Measurements from ENCODE around the gene ZNF148. TPM values are rescaled to one million over a fixed set of nuclear protein-coding genes. Genes with fewer than 3 reads are reported as not detected.
"Not testable (repeated sequence)": the region's sequence is repeated elsewhere in the genome, so short reads cannot be mapped to it uniquely, and the experiment has no call there.

Gene ZNF148
- total and polyA plus RNA-seq, 2 donors, result 7.6 to 34.2 TPM

DNA sequence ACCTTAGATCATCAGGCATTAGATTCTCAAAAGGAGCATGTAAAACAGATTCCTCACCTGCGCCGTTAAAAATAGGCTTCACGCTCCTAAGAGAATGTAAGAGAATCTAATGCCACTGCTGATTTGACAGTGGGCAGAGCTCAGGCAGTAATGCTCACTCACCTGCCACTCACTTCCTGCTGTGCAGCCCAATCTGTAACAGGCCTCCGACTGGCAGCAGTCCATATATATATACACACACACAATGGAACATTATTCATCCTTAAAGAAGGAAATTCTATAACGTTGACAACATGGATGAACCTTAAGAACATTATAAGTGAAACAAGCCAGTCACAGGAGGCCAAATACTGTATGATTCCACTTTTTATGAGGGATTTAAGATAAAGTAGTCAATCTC is 24.5 kb downstream of the ZNF148 start:
- Histone ChIP-seq H3K27ac (ENCODE audit: low read depth in 1 of 2, low read length in 1 of 2) (no peak overlapping the region), H3K36me3 (ENCODE audit: control insufficient read depth in 2 of 2, insufficient read depth in 2 of 2, low read length in 1 of 2) (no peaks in the 10 kb centered on the region), H3K4me3 (ENCODE audit: low read length in 2 of 2) (no peak overlapping the region), H3K27me3 (ENCODE audit: control insufficient read depth in 2 of 2, insufficient read depth in 1 of 2, low read length in 1 of 2) (no peaks in the 10 kb centered on the region), H3K9me3 (ENCODE audit: control insufficient read depth in 2 of 2, insufficient read depth in 1 of 2, low read length in 1 of 2) (no peaks in the 10 kb centered on the region), H3K4me1 (ENCODE audit: control insufficient read depth in 2 of 2, insufficient read depth in 2 of 2, low read length in 2 of 2) (no peaks in the 10 kb centered on the region)
- DNase-seq (ENCODE audit: low read depth in 6 of 9, low spot score in 9 of 9), result no peak
- WGBS, result 76% methylated on average over 5 of the region's 5 CpGs

GRCh38 chr3:125349556-125350165 is 25.5 kb downstream of the ZNF148 start:
- Histone ChIP-seq H3K9me3 (ENCODE audit: control insufficient read depth in 2 of 2, insufficient read depth in 1 of 2, low read length in 1 of 2) (no peaks in the 10 kb centered on the region), H3K27me3 (ENCODE audit: control insufficient read depth in 2 of 2, insufficient read depth in 1 of 2, low read length in 1 of 2) (no peaks in the 10 kb centered on the region), H3K27ac (ENCODE audit: low read depth in 1 of 2, low read length in 1 of 2) (no peak overlapping the region), H3K4me1 (ENCODE audit: control insufficient read depth in 2 of 2, insufficient read depth in 2 of 2, low read length in 2 of 2) (no peaks in the 10 kb centered on the region), H3K4me3 (ENCODE audit: low read length in 2 of 2) (no peak overlapping the region), H3K36me3 (ENCODE audit: control insufficient read depth in 2 of 2, insufficient read depth in 2 of 2, low read length in 1 of 2) (no peaks in the 10 kb centered on the region)
- no peak for DNase-seq (ENCODE audit: low read depth in 6 of 9, low spot score in 9 of 9)

DNA sequence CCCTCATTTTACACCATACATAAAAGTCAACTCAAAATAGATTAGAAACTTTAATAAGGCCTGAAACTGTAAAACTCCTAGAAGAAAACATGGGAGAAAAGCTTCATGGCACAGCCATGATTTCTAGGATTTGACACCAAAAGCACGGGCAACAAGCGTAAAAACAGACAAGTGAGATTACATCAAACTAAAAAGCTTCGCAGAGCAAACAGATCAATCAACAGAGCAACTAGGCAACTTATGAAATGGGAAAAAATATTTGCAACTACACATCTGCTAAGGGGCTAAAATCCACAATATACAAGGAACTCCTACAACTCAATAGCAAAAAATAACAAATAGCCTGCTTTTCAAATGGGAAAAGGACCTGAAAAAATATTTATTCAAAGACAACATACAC is 26.1 kb downstream of the ZNF148 start:
- Histone ChIP-seq H3K27me3 (ENCODE audit: control insufficient read depth in 2 of 2, insufficient read depth in 1 of 2, low read length in 1 of 2) (no peaks in the 10 kb centered on the region), H3K9me3 (ENCODE audit: control insufficient read depth in 2 of 2, insufficient read depth in 1 of 2, low read length in 1 of 2) (no peaks in the 10 kb centered on the region), H3K4me3 (ENCODE audit: low read length in 2 of 2) (no peak overlapping the region), H3K4me1 (ENCODE audit: control insufficient read depth in 2 of 2, insufficient read depth in 2 of 2, low read length in 2 of 2) (no peaks in the 10 kb centered on the region), H3K27ac (ENCODE audit: low read depth in 1 of 2, low read length in 1 of 2) (no peak overlapping the region), H3K36me3 (ENCODE audit: control insufficient read depth in 2 of 2, insufficient read depth in 2 of 2, low read length in 1 of 2) (no peaks in the 10 kb centered on the region)
- 96% methylated on average over 3 of the region's 3 CpGs for WGBS
- DNase-seq (ENCODE audit: low read depth in 6 of 9, low spot score in 9 of 9), result no peak

DNA sequence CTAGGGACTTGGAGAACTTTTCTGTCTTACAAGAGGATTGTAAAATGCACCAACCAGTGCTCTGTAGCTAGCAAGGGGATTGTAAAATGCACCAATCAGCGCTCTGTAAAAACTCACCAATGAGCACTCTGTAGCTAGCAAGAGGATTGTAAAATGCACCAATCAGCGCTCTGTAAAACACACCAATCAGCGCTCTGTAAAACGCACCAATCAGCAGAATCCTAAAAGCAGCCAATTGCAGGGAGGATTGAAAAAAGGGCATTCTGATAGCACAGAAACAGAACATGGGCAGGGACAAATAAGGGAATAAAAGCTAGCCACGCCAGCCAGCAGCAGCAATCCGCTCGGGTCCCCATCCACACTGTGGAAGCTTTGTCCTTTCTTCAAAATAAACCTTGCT is 31.8 kb downstream of the ZNF148 start:
- H3K27ac ChIP-seq (ENCODE audit: low read depth in 1 of 2, low read length in 1 of 2); H3K27me3 ChIP-seq (ENCODE audit: control insufficient read depth in 2 of 2, insufficient read depth in 1 of 2, low read length in 1 of 2); H3K4me1 ChIP-seq (ENCODE audit: control insufficient read depth in 2 of 2, insufficient read depth in 2 of 2, low read length in 2 of 2); H3K4me3 ChIP-seq (ENCODE audit: low read length in 2 of 2); H3K36me3 ChIP-seq (ENCODE audit: control insufficient read depth in 2 of 2, insufficient read depth in 2 of 2, low read length in 1 of 2); DNase-seq (ENCODE audit: low read depth in 6 of 9, low spot score in 9 of 9); H3K9me3 ChIP-seq (ENCODE audit: control insufficient read depth in 2 of 2, insufficient read depth in 1 of 2, low read length in 1 of 2): not testable (repeated sequence)
- 90% methylated on average over 6 of the region's 7 CpGs for WGBS

DNA sequence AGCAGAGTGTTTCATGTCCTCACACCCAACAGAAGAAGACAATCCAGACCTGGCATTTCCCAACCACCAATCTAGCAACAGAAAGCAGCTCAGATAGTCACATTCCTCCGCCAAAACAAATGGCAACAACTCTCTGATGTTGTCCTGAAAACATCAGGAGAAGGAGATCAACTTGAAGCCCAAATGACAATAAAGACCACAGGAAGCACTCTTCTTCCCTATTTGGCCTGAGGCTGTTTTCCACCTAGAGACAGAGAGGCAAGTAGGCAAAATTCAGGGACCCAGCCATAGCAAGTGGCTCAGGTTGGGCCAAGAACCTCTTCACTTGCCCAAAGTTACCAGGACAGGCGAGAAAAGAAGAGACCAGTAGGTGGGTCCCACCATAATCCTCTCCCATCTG is 35.0 kb downstream of the ZNF148 start:
- Histone ChIP-seq H3K27me3 (ENCODE audit: control insufficient read depth in 2 of 2, insufficient read depth in 1 of 2, low read length in 1 of 2) (no peaks in the 10 kb centered on the region), H3K27ac (ENCODE audit: low read depth in 1 of 2, low read length in 1 of 2) (no peak overlapping the region), H3K4me3 (ENCODE audit: low read length in 2 of 2) (no peak overlapping the region), H3K36me3 (ENCODE audit: control insufficient read depth in 2 of 2, insufficient read depth in 2 of 2, low read length in 1 of 2) (no peaks in the 10 kb centered on the region), H3K9me3 (ENCODE audit: control insufficient read depth in 2 of 2, insufficient read depth in 1 of 2, low read length in 1 of 2) (no peaks in the 10 kb centered on the region), H3K4me1 (ENCODE audit: control insufficient read depth in 2 of 2, insufficient read depth in 2 of 2, low read length in 2 of 2) (no peaks in the 10 kb centered on the region)
- no peak for DNase-seq (ENCODE audit: low read depth in 6 of 9, low spot score in 9 of 9)
- 98% methylated on average over 2 of the region's 2 CpGs for WGBS

DNA sequence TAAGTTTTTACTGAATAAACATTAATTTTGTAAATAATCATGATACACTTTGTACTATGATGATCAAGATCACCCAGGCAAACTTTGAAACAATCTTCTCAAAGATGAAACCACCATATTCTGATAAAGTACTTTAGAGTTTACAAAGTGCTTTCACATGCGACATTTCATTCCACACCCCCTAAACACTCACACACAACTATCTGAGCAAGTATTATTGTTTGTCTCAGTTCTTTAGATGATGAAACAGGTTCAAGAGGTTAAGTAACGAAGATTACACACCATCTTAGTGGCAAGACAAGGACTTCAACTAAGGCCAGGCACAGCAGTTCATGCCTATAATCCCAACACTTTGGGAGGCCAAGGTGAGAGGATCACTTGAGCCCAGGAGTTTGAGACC is 37.6 kb downstream of the ZNF148 start:
- H3K9me3 ChIP-seq (ENCODE audit: control insufficient read depth in 2 of 2, insufficient read depth in 1 of 2, low read length in 1 of 2), result no peaks in the 10 kb centered on the region
- H3K4me3 ChIP-seq (ENCODE audit: low read length in 2 of 2), result no peak overlapping the region
- no peak overlapping the region for H3K27ac ChIP-seq (ENCODE audit: low read depth in 1 of 2, low read length in 1 of 2)
- WGBS, result 96% methylated on average over 2 of the region's 2 CpGs
- H3K27me3 ChIP-seq (ENCODE audit: control insufficient read depth in 2 of 2, insufficient read depth in 1 of 2, low read length in 1 of 2), result no peaks in the 10 kb centered on the region
- no peaks in the 10 kb centered on the region for H3K4me1 ChIP-seq (ENCODE audit: control insufficient read depth in 2 of 2, insufficient read depth in 2 of 2, low read length in 2 of 2)
- no peaks in the 10 kb centered on the region for H3K36me3 ChIP-seq (ENCODE audit: control insufficient read depth in 2 of 2, insufficient read depth in 2 of 2, low read length in 1 of 2)
- no peak for DNase-seq (ENCODE audit: low read depth in 6 of 9, low spot score in 9 of 9)

GRCh38 chr3:125334675-125335560 is 40.2 kb downstream of the ZNF148 start:
- no peak for DNase-seq (ENCODE audit: low read depth in 6 of 9, low spot score in 9 of 9)
- 96% methylated on average over 5 of the region's 5 CpGs for WGBS
- Histone ChIP-seq H3K27me3 (ENCODE audit: control insufficient read depth in 2 of 2, insufficient read depth in 1 of 2, low read length in 1 of 2) (no peaks in the 10 kb centered on the region), H3K36me3 (ENCODE audit: control insufficient read depth in 2 of 2, insufficient read depth in 2 of 2, low read length in 1 of 2) (no peaks in the 10 kb centered on the region), H3K4me1 (ENCODE audit: control insufficient read depth in 2 of 2, insufficient read depth in 2 of 2, low read length in 2 of 2) (no peaks in the 10 kb centered on the region), H3K4me3 (ENCODE audit: low read length in 2 of 2) (no peak overlapping the region), H3K9me3 (ENCODE audit: control insufficient read depth in 2 of 2, insufficient read depth in 1 of 2, low read length in 1 of 2) (no peaks in the 10 kb centered on the region), H3K27ac (ENCODE audit: low read depth in 1 of 2, low read length in 1 of 2) (no peak overlapping the region)

GRCh38 chr3:125332504-125332903 is 42.6 kb downstream of the ZNF148 start:
- Histone ChIP-seq H3K4me1 (ENCODE audit: control insufficient read depth in 2 of 2, insufficient read depth in 2 of 2, low read length in 2 of 2) (no peaks in the 10 kb centered on the region), H3K4me3 (ENCODE audit: low read length in 2 of 2) (no peak overlapping the region), H3K27ac (ENCODE audit: low read depth in 1 of 2, low read length in 1 of 2) (no peak overlapping the region), H3K36me3 (ENCODE audit: control insufficient read depth in 2 of 2, insufficient read depth in 2 of 2, low read length in 1 of 2) (no peaks in the 10 kb centered on the region), H3K9me3 (ENCODE audit: control insufficient read depth in 2 of 2, insufficient read depth in 1 of 2, low read length in 1 of 2) (no peaks in the 10 kb centered on the region), H3K27me3 (ENCODE audit: control insufficient read depth in 2 of 2, insufficient read depth in 1 of 2, low read length in 1 of 2) (no peaks in the 10 kb centered on the region)
- 50% methylated on average over 2 of the region's 2 CpGs for WGBS
- DNase-seq (ENCODE audit: low read depth in 6 of 9, low spot score in 9 of 9), result no peak

- Histone ChIP-seq H3K4me1 (ENCODE audit: control insufficient read depth in 2 of 2, insufficient read depth in 2 of 2, low read length in 2 of 2) (no peaks in the 10 kb centered on the region), H3K4me3 (ENCODE audit: low read length in 2 of 2) (no peak overlapping the region), H3K9me3 (ENCODE audit: control insufficient read depth in 2 of 2, insufficient read depth in 1 of 2, low read length in 1 of 2) (no peaks in the 10 kb centered on the region), H3K27ac (ENCODE audit: low read depth in 1 of 2, low read length in 1 of 2) (no peak overlapping the region), H3K36me3 (ENCODE audit: control insufficient read depth in 2 of 2, insufficient read depth in 2 of 2, low read length in 1 of 2) (no peaks in the 10 kb centered on the region), H3K27me3 (ENCODE audit: control insufficient read depth in 2 of 2, insufficient read depth in 1 of 2, low read length in 1 of 2) (no peaks in the 10 kb centered on the region)
- no peak for DNase-seq (ENCODE audit: low read depth in 6 of 9, low spot score in 9 of 9)
Measured at GRCh38 chr3:125331243-125331642, 43.9 kb downstream of the ZNF148 start.
